ENCODE data around the gene KCNQ1OT1. TPM values are rescaled to one million over a fixed set of nuclear protein-coding genes. Genes with fewer than 3 reads are reported as not detected.

Gene KCNQ1OT1
- total and polyA plus RNA-seq, 2 experiments from 2014 or later, result 3.1 to 7.9 TPM

- Histone ChIP-seq H3K27ac (no peak overlapping the region), H3K9me3 (ENCODE audit: low read depth) (no peaks in the 10 kb centered on the region), H3K79me2 (no peaks in the 10 kb centered on the region), H3K4me2 (no peak overlapping the region), H3K4me3 (no peak overlapping the region), H3K4me1 (ENCODE audit: insufficient read depth) (peaks cover 20% of the 10 kb centered on the region), H3K27me3 (no peaks in the 10 kb centered on the region), H2AFZ (no peak overlapping the region), H3K9me2 (replicated peaks; ENCODE audit: insufficient read depth) (no peaks in the 10 kb centered on the region), H3K36me3 (replicated peaks; ENCODE audit: insufficient read depth, low read depth) (no peaks in the 10 kb centered on the region), H4K20me1 (ENCODE audit: insufficient read depth, poor library complexity, severe bottlenecking) (no peaks in the 10 kb centered on the region)
- DNase-seq (ENCODE audit: low spot score), result no peak
- TF ChIP-seq EZH2phosphoT487 (IDR thresholded peaks at IDR 0.05; ENCODE audit: low read depth, severe bottlenecking, unreplicated experiment), result no peak
- no peak for TF ChIP-seq EZH2 (IDR thresholded peaks at IDR 0.05; ENCODE audit: borderline replicate concordance)
- no peak for TF ChIP-seq CTCF (IDR thresholded peaks at IDR 0.05; ENCODE audit: poor library complexity)
- 92% methylated on average over 22 of the region's 28 CpGs for WGBS (ENCODE audit: low lambda C conversion rate, missing lambda C conversion rate)
Observed at GRCh38 chr11:2559527-2560311, 140.1 kb downstream of the KCNQ1OT1 start.

- no peak overlapping the region for H3K27ac ChIP-seq
- no peaks in the 10 kb centered on the region for H4K20me1 ChIP-seq (ENCODE audit: insufficient read depth, poor library complexity, severe bottlenecking)
- no peaks in the 10 kb centered on the region for H3K9me3 ChIP-seq (ENCODE audit: low read depth)
- TF ChIP-seq CTCF (IDR thresholded peaks at IDR 0.05; ENCODE audit: poor library complexity), result no peak
- TF ChIP-seq EZH2phosphoT487 (IDR thresholded peaks at IDR 0.05; ENCODE audit: low read depth, severe bottlenecking, unreplicated experiment), result no peak
- TF ChIP-seq EZH2 (IDR thresholded peaks at IDR 0.05; ENCODE audit: borderline replicate concordance), result no peak
- H3K4me3 ChIP-seq, result no peak overlapping the region
- peaks cover 26% of the 10 kb centered on the region for H3K4me1 ChIP-seq (ENCODE audit: insufficient read depth)
- no peak overlapping the region for H3K4me2 ChIP-seq
- no peak overlapping the region for H2AFZ ChIP-seq
- DNase-seq (ENCODE audit: low spot score), result no peak
- no peaks in the 10 kb centered on the region for H3K79me2 ChIP-seq
- H3K36me3 ChIP-seq (replicated peaks; ENCODE audit: insufficient read depth, low read depth), result no peaks in the 10 kb centered on the region
- 85% methylated on average over 13 of the region's 13 CpGs for WGBS (ENCODE audit: low lambda C conversion rate, missing lambda C conversion rate)
- no peaks in the 10 kb centered on the region for H3K9me2 ChIP-seq (replicated peaks; ENCODE audit: insufficient read depth)
- H3K27me3 ChIP-seq, result no peaks in the 10 kb centered on the region
Observed at GRCh38 chr11:2558861-2559526, 140.8 kb downstream of the KCNQ1OT1 start.

- Histone ChIP-seq H3K4me3 (no peak overlapping the region), H4K20me1 (ENCODE audit: insufficient read depth, poor library complexity, severe bottlenecking) (no peaks in the 10 kb centered on the region), H2AFZ (no peak overlapping the region), H3K4me1 (ENCODE audit: insufficient read depth) (peaks cover 23% of the 10 kb centered on the region), H3K79me2 (no peaks in the 10 kb centered on the region), H3K9me3 (ENCODE audit: low read depth) (no peaks in the 10 kb centered on the region), H3K27ac (no peak overlapping the region), H3K27me3 (no peaks in the 10 kb centered on the region), H3K4me2 (no peak overlapping the region), H3K9me2 (replicated peaks; ENCODE audit: insufficient read depth) (no peaks in the 10 kb centered on the region), H3K36me3 (replicated peaks; ENCODE audit: insufficient read depth, low read depth) (no peaks in the 10 kb centered on the region)
- TF ChIP-seq EZH2phosphoT487 (IDR thresholded peaks at IDR 0.05; ENCODE audit: low read depth, severe bottlenecking, unreplicated experiment) (no peak), CTCF (IDR thresholded peaks at IDR 0.05; ENCODE audit: poor library complexity) (no peak), EZH2 (IDR thresholded peaks at IDR 0.05; ENCODE audit: borderline replicate concordance) (no peak)
- WGBS (ENCODE audit: low lambda C conversion rate, missing lambda C conversion rate), result 89% methylated on average over 17 of the region's 17 CpGs
- DNase-seq (ENCODE audit: low spot score), result no peak
Observed at GRCh38 chr11:2558397-2558796, 141.4 kb downstream of the KCNQ1OT1 start.

Small RNA genes lying within 50 kb of the gene (small RNA-seq; reads per million reads assigned to genes)
- not detected for gene RF01947
- gene RF01948, result not detected
- gene RF01950, result not detected

Other genes starting within 250 kb of the KCNQ1OT1 start
- gene CDKN1C, start 185.8 kb upstream of the KCNQ1OT1 start, total RNA-seq, result 411 and 470 TPM in 2 replicates
- 526 and 563 TPM in 2 replicates for gene CDKN1C, start 185.8 kb upstream of the KCNQ1OT1 start, polyA plus RNA-seq
- gene PHLDA2, start 229.4 kb upstream of the KCNQ1OT1 start, total RNA-seq, result 7.1 and 8.5 TPM in 2 replicates
- 62.4 and 67.4 TPM in 2 replicates for gene PHLDA2, start 229.4 kb upstream of the KCNQ1OT1 start, polyA plus RNA-seq

All from hepatocyte (in vitro differentiated cells).